Measurements from ENCODE around the gene RAB23. TPM values are rescaled to one million over a fixed set of nuclear protein-coding genes. Genes with fewer than 3 reads are reported as not detected.
A peak's percentile ranks its signal among the peaks of the same experiment; 100 is the strongest.
"Not testable (repeated sequence)": the region's sequence is repeated elsewhere in the genome, so short reads cannot be mapped to it uniquely, and the experiment has no call there.

RAB23 gene
- 8.1 and 9.0 TPM in 2 replicates for total RNA-seq

DNA sequence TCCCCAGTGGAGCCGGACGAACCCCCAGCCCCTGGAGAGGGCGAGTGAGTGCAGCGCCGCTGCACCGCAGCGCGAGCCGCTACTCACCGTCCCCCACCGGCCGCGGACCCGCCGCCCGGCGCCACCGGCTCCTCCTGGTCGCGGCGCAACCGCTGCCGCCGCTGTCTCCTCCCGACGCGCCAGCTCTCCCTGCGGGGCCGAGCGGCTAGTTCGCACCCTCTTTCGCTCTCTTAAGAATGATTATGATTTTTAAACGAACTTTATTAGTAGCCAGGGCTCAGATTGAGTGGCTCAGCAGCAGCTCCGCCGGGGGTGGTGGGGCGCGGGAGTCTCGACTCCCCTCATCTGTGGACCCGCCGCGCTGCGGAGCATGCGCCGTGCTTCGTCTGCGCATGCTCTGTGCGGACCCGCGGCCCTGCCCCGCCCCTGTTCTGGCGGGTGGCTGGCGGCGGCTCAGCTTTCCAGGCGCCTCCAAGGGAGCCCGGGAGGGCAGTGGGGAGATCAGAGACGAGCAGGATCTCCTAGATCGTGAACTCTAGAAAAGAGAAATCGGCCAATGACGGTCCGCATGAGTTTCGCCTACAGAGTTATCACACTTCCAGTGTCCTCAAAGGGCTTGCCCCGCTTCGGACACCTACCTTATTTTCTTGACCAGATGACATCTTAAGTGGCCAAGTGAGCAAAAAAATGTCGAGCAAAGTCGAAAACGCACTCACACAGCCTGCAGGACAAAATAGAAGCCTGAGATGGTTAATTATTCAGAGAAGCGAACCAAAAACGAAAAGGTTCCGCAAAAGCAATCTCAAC lies at the start of gene RAB23:
Gene RAB23 (minus strand): TSS at position 372 of the 807 bp plus-strand sequence. CDS start 11,927 bp downstream, outside the sequence.
- DNase-seq, result peak; percentile 89

DNA sequence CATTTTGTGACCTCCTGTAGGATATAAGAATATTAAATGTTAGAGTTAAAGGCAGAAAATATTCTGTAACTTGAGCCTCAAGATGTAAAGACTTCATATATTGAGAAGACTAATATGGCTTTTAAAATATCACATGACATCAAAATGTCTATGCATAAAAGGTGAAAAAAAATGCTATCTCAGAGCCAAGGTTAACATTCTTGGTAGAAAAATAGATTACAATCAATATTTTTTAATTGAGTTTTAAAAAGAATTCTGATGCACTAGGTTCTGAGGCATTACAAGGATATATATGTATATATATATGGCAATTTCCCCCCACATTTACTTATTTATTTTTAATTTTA lies 46.2 kb upstream of the RAB23 start:
- DNase-seq, result no peak

GRCh38 chr6:57267586-57268293 lies 45.6 kb upstream of the RAB23 start:
- peak; percentile 87 for DNase-seq

GRCh38 chr6:57265755-57266221 lies 43.7 kb upstream of the RAB23 start:
- DNase-seq, result peak; percentile 68

- DNase-seq, result no peak
These were observed 41.6 kb upstream of the RAB23 start for GRCh38 chr6:57263739-57264138.

DNA sequence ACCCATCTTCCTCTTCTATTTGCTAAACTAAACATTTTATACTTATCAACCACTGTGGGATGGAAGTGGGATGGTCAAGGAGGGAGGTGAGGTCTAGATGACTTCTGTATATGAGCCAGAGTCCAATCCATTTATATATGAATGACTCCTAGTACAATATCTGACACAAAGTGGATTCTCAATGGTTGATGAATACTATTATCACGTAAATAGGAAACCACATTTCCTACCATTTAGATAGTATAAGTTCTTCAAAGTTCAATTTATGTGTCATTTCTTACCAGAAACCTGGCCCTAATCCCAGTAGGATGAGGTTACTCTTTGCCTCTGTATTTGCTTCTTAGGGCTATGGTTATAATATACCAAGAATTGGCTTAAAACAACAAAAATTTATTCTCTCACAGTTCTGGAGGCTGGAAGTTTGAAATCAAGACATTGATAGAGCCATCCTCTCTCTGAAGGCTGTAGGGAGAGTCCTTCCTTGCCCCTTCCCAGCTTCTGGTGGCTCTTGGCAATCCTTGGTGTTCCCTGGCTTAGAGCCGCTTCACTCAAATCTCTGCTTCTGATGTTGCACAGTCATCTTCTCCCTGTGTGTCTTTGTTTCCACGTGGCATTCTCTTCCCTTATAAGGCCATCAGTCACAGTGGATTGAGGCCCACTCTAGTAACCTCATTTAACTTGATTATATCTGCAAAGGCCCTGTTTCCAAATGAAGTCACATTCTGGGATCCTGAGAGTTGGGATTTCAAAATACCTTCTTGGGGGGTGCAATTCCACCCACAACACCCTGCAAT lies 41.0 kb upstream of the RAB23 start:
- peak; percentile 47 for DNase-seq

DNA sequence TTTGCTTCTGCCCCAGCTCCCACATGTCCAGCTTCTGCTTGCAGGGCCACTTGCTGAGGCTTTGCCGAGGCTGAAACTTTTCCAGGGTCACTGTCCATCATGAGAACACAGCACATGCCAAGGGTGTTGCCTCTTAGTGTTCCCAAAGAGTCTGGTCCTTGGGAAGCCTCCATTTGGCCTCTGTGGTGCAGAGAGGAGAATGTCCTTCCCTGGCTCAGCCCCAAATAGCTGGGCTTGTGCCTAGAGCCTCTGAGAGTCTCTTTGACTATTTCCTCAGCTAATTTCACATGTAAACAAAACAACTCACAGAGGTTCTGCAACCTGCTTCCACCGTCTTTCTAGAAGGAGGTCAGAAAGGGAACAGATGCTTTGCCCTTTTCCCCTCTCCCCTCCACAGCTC lies 40.4 kb upstream of the RAB23 start:
- no peak for DNase-seq

DNA sequence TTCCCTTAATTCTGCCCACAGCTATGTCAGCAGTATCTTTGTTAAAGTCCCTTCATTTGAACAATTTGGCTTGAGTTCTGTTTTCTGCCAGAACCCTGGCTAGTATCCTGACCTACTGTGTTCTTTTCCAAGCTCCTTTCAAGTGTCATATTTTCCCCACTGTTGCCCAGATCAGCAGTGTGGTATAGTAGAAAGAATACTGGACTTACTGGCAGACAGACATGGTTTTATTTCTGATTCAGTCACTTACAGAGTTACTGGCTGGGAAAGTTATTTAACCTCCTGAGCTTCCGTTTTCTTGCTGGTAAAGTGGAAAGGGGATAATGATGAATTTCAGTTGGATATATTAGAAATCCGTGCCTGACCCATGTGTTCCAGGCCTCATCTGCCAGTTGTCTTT lies 39.8 kb upstream of the RAB23 start:
- no peak for DNase-seq

GRCh38 chr6:57259064-57259463 lies 37.0 kb upstream of the RAB23 start:
- no peak for DNase-seq

DNA sequence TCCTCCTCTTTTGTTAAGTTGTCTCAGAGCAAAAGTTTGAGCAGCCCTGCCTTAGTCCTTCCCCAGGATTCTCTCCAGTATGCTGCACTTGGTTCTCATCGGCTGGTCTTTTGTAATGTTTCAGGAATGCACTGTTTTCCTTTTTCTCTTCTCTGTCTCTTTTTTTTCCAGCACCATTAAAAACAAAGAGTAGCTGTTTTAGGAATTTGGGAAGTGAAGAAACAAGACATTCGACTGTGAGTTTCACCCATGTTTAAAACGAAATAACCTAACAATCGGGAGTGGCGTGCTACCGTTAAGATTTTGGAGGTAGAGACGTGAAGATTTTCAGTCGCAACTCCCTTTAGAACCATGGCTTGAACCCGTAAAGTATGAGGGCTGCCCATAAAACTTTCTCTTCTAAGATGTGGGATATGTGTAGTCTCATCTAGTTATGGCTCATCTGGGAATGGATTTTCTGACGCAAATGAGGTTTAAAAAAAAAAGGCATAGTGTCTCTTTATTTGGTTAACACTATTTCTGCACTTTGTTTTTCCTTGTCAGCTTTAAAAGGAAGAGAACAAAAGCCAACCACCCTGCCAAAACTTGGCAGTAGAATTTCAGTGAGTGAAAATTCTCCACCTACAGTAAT lies 35.9 kb upstream of the RAB23 start:
- DNase-seq, result no peak

DNA sequence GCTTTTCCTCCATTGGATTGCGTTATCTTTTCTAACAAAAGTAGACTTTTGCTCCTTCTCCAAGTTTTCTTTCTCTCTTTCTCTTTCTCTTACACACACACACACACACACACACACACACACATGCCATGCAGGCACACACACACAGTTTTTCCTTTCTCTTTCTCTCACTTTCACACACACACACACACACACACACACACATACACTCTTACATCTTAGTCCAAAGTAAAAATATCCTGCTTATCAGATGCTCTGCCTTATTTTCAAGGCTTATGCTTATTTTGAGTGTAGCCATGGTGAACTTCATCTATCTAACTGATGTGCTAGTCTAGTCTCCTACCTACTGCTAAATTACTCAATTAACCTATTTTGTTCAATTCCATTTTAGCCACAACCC lies 34.4 kb upstream of the RAB23 start:
- DNase-seq, result no peak

DNA sequence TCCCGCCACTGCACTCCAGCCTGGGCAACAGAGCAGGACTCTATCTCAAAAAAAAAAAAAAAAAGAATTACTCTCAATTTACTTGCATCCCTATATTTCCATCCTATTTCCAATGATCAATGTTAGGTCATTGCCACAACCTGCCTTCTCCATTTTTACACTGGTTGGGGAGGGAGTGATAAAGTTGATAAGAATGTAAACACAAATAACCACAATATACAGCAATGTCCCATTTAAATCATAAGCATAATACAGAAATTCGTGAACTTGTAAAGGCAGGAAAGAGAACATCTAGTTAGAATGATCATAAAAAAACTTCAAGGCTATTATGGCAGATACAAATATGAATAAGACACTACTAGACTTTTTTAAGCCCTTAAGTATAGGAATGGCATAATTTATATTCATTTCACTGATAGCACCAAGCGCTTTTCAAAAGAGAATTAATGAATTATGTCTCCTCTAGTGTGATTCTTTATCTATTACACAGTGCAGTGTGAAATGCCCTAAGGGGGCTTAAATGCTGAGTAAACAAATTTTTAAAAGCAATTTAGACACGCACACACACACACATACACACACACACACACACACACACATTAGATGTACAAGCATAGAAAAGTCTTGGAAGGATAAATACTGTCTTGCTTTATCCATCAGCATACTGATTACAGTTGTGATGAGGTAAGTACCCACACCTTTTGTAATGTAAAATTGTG lies 33.5 kb upstream of the RAB23 start:
- DNase-seq, result no peak

DNA sequence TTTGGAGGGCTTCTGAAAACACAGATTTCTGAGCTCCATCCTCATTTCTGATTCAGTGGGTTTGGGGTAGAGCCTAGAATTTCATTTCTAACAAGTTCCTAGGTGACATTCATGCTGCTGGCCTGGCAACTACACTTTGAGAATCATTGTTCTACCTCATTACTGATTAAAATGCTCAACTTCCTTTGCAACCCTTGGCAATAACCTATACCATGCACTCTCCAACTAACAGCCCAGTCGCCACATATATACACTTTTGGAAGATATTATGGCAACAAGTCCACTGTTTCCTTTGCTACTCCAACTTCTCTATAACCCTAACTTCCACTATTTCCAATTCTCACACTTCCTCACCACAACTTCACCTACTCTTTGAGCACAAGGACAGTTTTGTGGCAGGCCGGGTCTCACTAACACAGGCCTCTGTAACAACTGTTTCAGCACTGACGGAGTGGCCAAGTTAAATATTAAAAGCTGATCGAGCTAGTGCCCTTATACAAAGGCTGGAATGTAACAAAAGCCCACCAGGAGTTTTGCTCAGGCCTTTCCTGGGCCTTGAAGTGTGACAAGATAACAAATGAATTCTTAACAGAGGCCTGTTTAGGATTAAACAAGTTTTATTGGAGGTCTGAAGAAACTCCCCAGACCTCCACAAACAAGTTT lies 32.1 kb upstream of the RAB23 start:
- no peak for DNase-seq

GRCh38 chr6:57252975-57253374 lies 30.9 kb upstream of the RAB23 start:
- DNase-seq, result no peak

GRCh38 chr6:57252137-57252536 lies 30.0 kb upstream of the RAB23 start:
- DNase-seq, result no peak

DNA sequence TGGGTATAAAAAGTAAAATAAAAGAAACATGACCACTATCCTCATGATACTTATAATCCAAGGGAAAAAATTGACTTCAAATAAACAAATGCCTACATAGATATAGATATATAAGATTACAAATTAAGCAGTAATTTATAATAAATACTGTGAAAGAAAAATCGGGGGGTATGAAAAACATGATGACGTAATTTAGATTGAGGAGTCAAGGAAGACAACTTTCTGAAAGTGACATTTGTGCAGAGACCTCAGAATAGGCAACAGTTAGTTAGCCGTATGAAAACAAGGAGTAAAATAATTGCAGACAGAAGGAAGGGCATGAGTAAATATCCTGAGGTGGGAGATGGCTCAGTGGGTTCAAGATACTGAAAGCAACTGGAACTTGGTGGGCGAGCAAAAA lies 28.2 kb upstream of the RAB23 start:
- no peak for DNase-seq

GRCh38 chr6:57248311-57248895 lies 26.3 kb upstream of the RAB23 start:
- no peak for DNase-seq

GRCh38 chr6:57247603-57248002 lies 25.5 kb upstream of the RAB23 start:
- DNase-seq, result no peak

- no peak for DNase-seq
These were observed 24.2 kb upstream of the RAB23 start for GRCh38 chr6:57246307-57246706.

GRCh38 chr6:57243954-57244353 lies 21.8 kb upstream of the RAB23 start:
- DNase-seq, result no peak

- not testable (repeated sequence) for DNase-seq
These were observed 21.4 kb upstream of the RAB23 start for GRCh38 chr6:57243526-57243925.
